CD4-positive, alpha-beta T cell treated with Interleukin-10 for 1 hour (primary cell): ENCODE data around the gene FAM24B.
"Not testable (repeated sequence)": the region's sequence is repeated elsewhere in the genome, so short reads cannot be mapped to it uniquely, and the experiment has no call there.

Experiments used
- DNase-seq: peaks from one replicate; pipeline ENCODE4 v3.0.0-alpha.2; 2020

The FAM24B gene

GRCh38 chr10:122858042-122858441 is 21.3 kb downstream of the FAM24B start:
- not testable (repeated sequence) for DNase-seq

- no peak for DNase-seq
Measured at GRCh38 chr10:122856902-122857301, 22.5 kb downstream of the FAM24B start.

- DNase-seq: no peak
Measured at GRCh38 chr10:122855745-122856144, 23.6 kb downstream of the FAM24B start.

- DNase-seq: no peak
Measured at GRCh38 chr10:122854648-122855047, 24.7 kb downstream of the FAM24B start.

GRCh38 chr10:122853665-122854313 is 25.6 kb downstream of the FAM24B start:
- no peak for DNase-seq

GRCh38 chr10:122852261-122852660 is 27.1 kb downstream of the FAM24B start:
- no peak for DNase-seq

- no peak for DNase-seq
Measured at GRCh38 chr10:122850705-122851640, 28.4 kb downstream of the FAM24B start.

GRCh38 chr10:122849900-122850605 is 29.3 kb downstream of the FAM24B start:
- DNase-seq: no peak

GRCh38 chr10:122849090-122849489 is 30.3 kb downstream of the FAM24B start:
- DNase-seq: no peak

GRCh38 chr10:122847782-122848604 is 31.4 kb downstream of the FAM24B start:
- DNase-seq: no peak

GRCh38 chr10:122845783-122846332 is 33.5 kb downstream of the FAM24B start, which contains the start of gene CUZD1:
Gene CUZD1, minus strand, starts transcription at chr10:122845857. Its CDS starts 14 bp downstream, at chr10:122845843.
- DNase-seq: no peak

- no peak for DNase-seq
Measured at GRCh38 chr10:122844146-122844545, 35.2 kb downstream of the FAM24B start.

GRCh38 chr10:122841569-122841968 is 37.8 kb downstream of the FAM24B start:
- DNase-seq: no peak

- DNase-seq: no peak
Measured at GRCh38 chr10:122839505-122839904, 39.9 kb downstream of the FAM24B start.

- DNase-seq: no peak
Measured at GRCh38 chr10:122838880-122839279, 40.5 kb downstream of the FAM24B start.

GRCh38 chr10:122835908-122836307 is 43.5 kb downstream of the FAM24B start:
- no peak for DNase-seq

- no peak for DNase-seq
Measured at GRCh38 chr10:122830965-122831353, 48.4 kb downstream of the FAM24B start.

- no peak for DNase-seq
Measured at GRCh38 chr10:122830273-122830964, 49.0 kb downstream of the FAM24B start.

- no peak for DNase-seq
Measured at GRCh38 chr10:122829454-122829853, 49.9 kb downstream of the FAM24B start.

- no peak for DNase-seq
Measured at GRCh38 chr10:122828716-122829255, 50.6 kb downstream of the FAM24B start.

- DNase-seq: no peak
Measured at GRCh38 chr10:122827302-122827701, 52.1 kb downstream of the FAM24B start.
